Pons (tissue), 1 donor: ENCODE data around the gene TP63.

Experiments used
- DNase-seq: peaks from one replicate; pipeline ENCODE4 v3.0.0-alpha.2; 2016; ENCODE audit warnings: low spot score

The TP63 gene

DNA sequence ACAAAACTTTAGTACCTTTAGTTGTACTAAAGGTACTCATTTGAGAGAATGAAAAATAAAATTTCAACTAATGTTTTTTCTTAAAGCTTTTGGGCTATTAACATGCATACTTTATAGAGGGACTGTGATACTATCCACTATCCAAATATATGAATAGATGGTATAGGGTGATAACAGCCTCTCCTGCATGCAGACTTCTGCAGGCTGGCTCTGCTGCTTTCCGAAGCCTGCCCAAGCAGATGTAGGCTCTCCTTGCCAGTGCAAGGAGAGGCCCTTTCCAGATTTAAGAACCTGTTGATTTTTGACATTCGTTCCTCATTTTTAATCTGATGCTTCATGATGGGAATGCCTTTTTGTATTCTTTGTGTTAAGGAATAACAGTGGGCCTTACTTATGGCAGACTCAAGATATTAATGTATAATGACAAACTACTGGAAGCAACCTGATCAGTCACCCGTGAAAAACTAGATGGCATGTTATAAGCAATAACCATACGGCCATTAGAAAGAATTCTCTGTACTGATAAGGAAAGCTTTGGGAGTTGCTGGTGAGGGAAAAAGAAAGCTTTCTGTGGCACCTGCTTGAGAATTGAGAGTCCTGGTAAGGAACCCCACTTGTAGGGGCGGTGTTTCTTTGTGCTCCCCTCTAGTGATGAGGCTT lies 181.7 kb downstream of the TP63 start:
- no peak for DNase-seq

DNA sequence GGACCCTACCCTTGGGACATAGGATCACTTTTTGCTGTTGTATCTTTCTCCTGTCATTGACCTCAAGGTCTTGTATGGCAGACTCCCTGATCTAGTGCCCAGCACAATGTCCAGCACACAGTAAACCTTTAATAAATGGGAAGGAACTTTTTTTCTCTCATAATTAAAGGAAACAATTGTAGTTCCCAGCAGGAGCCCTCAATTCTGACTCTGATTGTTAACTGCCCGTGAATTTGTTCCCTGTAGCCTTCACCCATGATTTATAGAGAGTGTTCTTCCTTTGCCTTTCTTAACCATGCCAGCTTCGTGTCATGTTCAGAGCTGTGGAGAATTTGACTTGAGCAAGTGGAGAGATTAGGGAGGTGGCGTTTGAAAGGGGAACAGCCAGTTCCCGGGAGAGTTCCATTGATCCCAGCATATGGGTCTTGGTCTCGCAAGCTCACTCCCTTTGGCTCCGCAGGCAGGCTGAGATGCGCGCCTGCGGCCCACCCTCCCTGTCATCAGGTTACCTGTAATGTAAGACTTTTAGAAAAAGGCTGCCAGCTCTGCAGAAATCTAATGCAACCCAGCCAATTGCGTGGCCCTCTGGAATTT lies 182.6 kb downstream of the TP63 start:
- no peak for DNase-seq

DNA sequence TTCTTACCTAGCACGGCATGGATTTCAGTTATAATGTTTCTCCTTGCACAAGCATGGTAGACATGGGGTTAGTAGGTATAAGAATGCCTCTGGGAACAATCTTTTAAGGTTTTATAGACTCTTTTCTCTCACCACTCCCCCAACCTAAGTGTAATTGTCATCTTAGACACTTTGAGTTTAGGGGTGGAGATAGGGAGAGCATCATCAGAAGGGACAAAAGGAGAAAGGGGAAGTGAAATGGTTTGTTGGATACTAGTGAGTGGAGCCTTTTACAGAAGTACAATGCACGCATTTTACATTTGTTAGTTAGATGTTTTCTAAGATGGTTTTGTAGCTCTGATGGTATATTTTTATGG lies 189.2 kb downstream of the TP63 start:
- DNase-seq = no peak

DNA sequence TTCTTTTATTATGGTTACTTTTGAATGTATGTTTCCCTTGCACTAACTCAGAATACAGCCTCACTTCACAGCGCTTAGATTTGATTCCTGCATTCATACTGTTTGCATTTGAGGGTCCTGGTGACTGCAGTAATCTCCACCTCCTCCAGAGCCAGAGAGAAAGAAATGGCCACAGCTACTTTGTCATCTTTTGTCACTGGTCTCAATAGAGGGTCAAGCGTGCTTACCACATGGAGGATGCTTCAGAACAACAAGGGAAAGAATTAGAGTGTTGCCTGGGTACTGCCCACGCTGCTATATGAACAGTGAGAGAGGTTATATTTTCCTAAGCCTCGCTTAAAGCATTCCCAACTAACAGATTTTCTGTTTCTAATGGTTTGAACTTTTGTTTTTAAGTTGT lies 190.1 kb downstream of the TP63 start:
- DNase-seq = no peak

DNA sequence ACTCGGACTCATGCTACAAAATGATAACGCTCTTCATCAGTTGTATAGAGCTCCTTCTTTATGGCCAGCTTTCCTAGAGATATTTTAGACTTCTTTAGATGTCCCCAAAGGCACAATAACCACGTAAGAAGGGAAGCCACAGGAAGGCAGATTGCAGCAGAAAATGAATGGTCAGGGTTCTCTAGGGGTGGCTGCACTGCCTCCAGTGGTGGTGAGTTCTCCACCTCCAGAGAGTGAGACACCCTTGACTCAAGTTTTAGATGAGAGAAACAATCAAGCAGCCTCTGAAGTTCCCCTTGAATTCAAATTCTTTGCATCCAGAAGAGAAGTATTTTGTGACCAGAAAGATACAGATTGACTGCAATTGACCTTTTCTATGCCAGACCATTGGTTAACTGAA lies 191.5 kb downstream of the TP63 start:
- DNase-seq = no peak

DNA sequence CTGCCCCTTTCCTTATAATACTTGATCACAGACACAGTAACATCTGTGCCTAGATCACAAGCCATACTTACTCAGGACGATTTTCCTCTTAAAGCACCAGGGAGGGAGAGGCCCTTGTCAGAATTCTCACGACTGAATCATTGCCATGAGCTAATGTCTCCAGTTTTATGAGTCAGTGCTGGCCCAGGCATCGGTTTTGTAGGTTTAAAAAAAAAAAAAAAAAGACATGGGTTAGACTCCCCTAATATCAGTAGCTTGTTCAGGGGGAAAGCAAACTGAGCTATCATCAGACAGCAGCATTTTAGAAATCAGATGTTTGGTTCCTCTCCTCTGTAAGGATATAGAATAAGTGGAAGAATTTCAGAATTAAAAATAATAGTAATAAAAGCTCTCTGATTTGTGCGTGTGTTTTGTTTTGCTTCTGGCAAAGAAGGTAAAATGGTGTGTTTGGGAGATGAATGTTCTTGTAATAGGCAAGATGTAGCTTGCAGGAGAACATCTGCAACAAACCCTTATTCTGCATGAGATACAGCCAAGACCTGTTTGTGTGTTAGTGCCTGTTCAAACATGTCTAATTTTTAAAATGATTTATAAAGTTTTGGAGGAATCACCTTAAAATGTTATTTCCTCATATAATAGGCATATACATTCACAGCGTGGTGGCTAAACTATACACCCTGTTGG lies 193.6 kb downstream of the TP63 start:
- no peak for DNase-seq

DNA sequence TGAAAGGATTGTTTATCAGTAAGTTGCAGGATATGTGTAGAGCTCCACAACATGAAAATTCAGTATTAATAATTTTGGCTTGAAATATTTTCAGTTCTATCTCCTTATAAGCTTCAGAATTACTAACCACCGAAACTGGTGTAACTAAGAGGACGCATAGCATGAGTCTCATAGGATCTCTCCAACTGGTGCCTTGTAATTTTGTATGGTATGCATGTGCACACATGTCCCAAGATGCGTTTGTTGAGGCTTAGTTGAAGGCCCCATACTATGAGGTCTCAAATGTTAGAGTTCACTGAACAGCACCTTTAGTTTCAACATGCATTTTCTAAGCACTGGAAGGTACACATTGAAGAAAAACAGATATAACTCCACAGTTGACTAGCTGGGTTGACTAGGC lies 195.4 kb downstream of the TP63 start:
- no peak for DNase-seq

DNA sequence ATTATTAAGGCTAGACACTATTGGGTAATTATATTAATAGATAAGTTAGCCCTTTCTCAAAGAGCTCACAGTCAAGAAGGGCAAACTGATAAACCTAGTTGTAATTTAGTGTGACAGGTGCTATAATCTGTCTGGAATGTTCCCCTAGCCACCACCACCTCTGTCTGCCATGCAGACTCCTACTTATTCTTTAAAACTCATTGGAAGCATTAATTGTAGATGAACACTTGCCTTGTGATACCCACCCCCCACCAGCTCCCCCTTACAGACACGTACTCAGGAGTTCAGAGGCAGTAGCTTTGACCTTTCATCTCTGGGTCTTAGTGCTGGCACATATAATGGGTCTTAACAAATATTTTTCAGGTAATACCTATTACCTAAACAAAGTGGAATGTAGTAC lies 195.9 kb downstream of the TP63 start:
- DNase-seq = no peak

DNA sequence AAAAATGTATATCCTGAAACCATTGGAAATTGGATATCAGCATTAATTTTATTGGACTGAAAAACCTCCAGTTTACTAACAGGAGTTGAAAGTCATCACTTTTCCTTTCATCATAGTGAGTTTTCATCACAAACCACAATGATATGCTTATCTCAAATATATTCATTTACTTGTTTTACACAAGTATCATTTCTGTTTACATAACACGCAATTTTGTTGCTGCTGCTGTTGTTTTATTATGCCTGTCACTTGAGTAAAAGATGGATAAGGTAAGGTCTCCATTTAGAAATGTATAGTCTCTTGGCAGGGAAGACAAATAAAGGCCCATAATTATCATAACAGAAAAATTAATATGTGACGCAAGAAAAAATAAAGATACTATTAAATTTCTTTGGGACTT lies 199.2 kb downstream of the TP63 start:
- DNase-seq = no peak

DNA sequence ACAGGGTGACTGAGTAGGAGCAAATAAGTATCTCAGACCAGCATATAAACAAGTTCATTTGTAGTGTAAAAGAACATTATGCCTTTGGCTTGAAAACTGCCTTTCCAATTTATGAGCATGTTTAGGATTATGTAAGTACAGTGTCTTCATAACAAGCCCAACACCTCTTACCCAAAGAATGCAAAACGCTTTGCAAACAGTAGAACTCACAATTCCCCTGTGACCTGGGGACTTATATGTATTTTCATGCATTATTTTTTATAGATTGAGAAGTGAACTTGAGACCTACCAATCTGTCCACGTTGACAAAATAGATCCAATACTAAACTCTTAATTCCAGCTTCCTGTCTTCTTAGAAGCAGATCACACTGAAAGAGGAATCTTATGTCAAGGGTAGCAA lies 202.1 kb downstream of the TP63 start:
- DNase-seq = no peak

DNA sequence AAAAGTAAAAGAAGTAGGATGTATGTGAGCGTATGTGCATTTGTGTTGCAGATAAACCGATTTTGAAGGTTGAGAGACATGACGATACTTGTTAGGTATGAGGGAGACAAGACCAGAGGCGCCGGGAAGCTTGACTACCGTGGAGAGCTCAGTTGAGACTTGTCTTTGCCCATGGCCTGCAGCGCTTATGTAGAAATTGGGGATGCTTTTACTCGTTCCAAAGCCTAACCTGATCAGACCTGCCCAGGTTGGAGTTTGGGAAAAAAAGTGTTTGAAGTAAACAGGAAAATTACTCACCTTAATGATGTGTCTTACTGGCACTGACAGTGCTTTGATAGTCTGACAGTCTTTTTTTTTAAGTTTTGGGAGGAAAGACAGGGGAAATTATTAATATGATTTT lies 202.8 kb downstream of the TP63 start:
- DNase-seq = no peak

DNA sequence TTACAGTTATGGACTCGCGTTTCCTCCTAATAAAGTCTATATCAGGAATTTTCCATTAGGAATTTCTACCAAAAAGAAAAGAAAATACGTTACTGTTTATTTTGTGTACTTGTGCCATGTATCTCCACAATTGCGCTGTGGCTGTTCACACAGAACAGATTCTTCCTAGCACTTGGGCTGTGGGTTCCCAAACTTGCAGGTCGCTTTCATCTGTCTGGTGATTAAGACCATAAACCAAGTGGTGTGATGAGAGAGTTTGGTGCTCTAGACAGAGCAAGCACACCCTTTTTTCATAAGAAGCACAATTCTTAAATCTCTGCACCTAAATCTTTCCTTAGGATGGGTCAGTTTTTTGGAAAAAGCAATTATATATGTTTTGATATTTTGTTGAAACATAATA lies 203.3 kb downstream of the TP63 start:
- DNase-seq = no peak

DNA sequence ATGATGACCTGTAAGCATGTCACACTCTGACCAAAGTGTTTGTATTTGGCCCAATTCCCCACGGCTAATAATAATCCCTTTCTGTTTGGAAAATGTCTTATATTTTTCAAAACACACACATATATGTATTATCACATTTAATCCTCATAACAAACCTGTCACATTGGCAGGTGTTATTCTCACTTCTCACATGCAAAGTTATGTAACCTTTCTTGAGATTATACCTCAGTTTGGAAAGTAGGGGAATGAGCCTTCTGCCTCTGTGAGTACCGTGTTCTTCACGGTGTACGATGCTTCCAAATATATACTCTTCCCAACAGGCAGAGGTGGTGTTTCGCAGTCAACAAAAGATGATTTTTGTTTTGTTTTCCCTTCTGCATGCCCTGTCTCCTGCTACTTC lies 205.6 kb downstream of the TP63 start:
- DNase-seq = no peak

DNA sequence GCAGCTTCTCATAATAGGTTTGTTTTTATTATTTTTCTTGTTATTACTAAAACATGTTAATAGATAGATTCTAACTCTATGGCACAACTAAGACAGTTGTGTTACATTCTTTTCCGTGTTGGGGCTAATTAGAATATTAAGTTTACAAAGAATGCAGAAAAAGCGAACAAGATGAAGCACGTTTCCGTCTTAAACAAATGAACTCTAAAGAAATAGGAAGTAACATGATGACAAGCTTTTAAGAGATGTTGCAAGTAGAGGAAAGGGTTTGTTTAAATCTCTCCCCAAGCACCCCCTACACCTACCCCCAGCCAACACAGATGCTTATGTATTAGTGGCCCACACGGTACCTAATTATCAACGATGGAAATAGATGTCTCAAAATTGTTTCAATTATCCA lies 207.1 kb downstream of the TP63 start:
- DNase-seq = no peak

DNA sequence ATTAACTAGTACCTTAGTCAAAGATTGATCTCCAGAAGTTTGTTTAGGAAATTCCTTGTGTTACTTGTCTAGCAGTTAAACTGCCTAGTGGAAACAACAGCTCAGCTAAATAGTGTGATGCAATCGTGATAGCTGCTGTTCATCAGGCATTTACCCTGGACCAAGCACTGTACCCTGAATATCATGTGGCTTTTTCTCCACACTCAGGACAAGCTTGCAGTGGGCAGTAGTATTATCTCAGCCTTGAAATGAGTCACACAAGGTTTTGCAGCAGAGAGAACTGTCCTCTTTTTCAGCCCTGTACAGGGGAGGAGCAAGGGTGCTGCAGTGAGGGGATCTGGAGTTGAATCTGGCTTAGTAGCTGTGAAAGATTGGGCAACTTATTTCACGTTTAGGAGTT lies 208.4 kb downstream of the TP63 start:
- DNase-seq = no peak

DNA sequence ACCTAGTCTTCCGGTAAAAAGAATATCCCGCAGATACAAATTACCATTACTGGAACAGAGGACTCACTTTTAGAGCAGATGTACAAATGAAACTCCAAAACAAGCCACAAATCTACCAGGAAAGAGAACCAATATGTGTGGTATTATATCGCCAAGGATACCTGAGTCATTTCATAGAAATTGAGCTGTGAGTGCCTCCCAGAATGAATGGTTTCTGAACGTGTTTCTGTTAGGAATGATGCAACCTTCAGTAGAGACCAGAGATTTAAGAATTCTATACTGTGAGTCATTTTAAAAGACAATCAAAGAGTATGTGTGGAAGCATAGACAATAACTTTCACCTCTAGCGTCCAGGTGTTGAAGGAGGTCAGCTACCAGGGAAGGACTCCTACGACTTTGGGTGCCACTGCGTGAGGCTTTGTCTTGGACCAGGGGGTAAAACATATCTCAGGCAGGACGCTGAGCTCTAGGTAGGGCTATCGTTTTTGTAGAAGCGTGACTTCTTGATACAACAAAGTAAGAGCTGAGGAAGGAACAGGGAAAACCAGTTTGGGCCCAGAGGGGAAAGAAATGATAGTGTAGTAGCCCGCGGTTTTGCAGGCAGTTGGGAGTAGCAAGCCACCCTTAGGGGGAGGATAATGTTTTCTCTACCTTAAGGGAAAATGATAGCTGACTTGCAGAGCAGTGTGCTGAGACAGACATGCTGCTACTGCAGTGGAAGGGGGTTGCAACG lies 210.4 kb downstream of the TP63 start:
- no peak for DNase-seq

DNA sequence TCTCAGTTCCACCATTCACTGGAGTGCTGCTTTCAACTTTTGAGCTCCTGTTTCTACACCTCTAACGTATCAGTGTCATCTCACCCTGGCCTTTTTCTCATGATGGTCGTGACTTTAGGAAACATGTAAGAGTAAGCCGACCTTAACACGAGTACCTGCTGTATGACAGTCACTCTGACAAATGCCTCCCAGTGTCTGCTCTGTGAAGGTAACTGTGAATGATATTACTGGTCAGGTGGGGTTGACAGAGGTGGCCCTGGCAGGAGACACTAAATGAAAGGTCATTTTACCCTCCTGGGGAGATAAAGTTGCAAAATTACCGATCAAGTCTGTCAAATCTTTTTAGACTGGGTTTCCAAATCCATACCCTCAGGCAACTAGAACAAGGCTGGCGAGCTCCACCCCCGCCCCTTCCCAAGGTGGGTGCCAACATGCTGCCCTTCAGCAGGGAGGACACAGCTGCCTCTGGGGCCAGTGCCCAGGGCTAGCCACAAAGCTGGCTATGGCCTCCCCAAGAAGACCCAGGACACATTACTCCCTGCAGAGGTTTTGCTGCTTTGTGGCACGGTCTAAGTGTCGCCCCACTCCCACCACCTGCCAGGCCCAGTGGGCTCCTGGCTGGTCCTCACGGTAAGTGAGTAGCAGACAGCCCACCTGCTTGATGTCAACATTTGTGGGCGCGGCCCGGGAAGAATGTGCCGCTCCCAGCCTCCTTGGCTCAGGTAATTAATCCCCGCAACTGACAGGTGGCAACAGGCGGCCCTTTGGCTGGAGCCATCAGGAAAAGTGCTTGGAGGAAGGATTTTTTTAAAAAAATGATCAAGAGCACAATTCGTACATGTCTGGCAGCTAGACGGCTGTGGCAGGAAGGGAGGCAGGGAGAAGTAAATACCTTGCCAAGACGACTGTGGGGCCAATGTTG lies 211.8 kb downstream of the TP63 start:
- no peak for DNase-seq

DNA sequence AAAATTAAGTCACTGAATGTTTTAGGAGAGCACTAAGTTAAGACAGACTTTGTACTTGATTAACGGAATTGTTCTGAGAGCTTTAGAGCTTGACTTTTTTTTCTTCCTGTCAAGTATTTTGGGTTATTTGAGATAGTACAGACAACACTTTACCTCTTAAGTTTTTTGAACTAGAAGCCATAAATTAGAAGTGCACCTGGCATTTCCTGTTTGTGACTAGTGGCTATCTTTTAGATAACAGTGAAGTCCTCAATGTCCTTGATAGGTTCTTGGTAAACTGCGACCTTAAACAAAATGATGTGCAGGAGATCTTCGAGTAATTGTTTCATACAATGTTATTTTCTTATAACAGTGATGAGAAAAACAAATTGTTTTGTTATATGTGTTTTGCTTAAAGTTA lies 213.9 kb downstream of the TP63 start:
- DNase-seq = no peak

DNA sequence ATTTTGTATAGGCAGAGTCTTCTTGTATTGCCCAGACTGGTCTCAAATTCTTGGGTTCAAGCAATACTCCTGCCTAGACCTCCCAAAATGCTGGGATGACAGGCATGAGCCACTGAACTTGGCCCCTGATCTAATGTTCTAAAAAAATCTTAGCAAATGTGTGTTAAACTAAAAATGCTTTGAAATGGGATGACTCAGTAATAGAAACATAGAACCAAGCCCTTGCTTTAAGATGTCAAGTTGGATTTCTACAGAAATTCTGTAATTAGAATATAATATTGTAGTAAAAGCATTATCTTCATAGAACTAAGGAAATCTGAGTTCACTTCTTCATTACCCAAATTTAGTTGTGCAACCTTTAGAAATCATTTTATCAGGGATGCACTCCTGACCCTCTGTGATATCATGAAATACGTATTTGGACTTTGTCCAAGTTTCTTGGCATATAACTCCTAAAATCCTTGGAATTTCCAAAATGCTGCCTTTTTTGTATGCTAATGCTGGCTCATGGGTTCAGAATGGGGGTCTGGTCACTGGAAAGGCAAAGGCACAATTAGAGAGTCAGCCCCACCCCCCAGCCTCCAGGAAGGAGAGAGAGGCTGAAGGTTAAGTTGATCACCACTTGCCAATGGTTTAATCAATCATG lies 217.3 kb downstream of the TP63 start:
- DNase-seq = no peak

DNA sequence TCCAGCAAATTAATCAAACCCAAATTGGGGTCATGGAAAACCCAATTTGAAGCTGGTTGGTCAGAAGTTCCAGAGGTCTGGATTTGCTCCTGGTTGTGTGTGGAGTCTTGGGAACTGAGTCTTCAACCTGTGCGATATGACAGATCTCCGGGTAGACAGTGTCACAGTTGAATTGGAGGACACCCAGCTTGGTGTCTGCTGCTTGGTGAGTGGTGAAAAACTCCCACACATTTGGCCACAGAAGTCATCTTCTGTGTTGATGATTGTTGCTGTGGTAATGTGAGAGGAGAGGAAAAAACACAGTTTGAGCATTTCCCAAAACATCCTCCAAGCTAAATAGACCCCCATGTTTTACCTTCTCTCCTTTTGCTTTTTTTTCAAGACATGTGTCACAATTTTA lies 218.1 kb downstream of the TP63 start:
- no peak for DNase-seq

DNA sequence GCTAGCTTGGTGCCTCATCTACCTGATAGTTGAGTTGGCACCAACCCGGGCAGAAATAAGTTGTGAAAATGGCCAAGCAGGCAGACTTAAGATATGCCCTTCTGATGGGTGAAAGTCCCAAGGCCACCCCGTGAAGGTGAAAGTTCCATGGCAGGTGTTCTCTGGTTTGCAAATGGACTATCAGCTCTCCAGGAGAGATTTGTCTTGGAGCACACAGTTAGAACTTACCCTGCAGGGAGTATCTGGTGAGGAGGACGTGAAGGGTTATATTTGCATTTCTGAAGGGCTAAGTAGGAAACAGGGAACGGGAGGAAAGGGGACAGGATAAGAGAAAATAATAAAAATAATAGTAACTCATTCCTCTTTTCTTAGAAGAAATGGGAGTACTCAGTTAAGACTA lies 220.5 kb downstream of the TP63 start:
- DNase-seq = no peak

DNA sequence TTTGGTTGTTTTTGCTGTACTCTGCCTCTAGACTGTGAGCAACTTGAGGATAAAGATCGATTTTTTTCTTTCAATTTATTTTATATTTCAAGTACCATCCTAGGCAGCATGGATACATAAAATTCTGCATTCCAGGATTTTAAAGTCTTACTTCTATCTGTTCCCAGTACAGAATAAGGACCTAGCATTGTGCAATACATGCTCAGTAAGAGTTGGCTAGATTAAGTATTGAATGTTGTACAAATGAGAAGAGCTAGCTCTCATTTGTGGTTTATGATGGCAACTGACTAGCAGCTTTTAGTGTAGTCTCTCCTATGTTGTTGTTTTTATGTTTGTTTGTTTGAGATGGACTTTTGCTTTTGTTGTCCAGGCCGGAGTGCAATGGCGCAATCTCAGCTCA lies 222.7 kb downstream of the TP63 start:
- no peak for DNase-seq
